Liver (tissue), 9 donors: ENCODE results near the gene URAD. TPM values are rescaled to one million over a fixed set of nuclear protein-coding genes. Genes with fewer than 3 reads are reported as not detected.

ENCODE experiments used
- DNase-seq: peaks from one replicate; pipeline ENCODE4 v3.0.0-alpha.2; 2017; ENCODE audit warnings: low spot score
- H3K27ac ChIP-seq, 2 donors: one replicate each; pipeline ENCODE4 v1.7.0; 2013; ENCODE audit warnings: inconsistent platforms in 2 of 2, low read length in 2 of 2, control low read depth in 1 of 2, low read depth in 1 of 2, mild to moderate bottlenecking in 1 of 2
- H3K27me3 ChIP-seq, 4 donors: one replicate each; pipeline versions ENCODE4 v1.6.1 to v1.7.0; 2013; ENCODE audit warnings: low read length in 3 of 4, inconsistent platforms in 1 of 4, mild to moderate bottlenecking in 1 of 4, moderate library complexity in 1 of 4; ENCODE audit not compliant: control insufficient read depth in 4 of 4, insufficient read depth in 4 of 4
- H3K36me3 ChIP-seq, 4 donors: one replicate each; pipeline versions ENCODE4 v1.6.1 to v1.7.0; 2013; ENCODE audit warnings: low read length in 3 of 4, mild to moderate bottlenecking in 3 of 4, low read depth in 1 of 4, moderate library complexity in 1 of 4; ENCODE audit not compliant: control insufficient read depth in 4 of 4, insufficient read depth in 3 of 4
- H3K4me1 ChIP-seq, 4 donors: one replicate each; pipeline versions ENCODE4 v1.6.1 to v1.7.0; 2013; ENCODE audit warnings: low read length in 3 of 4, mild to moderate bottlenecking in 3 of 4, moderate library complexity in 1 of 4; ENCODE audit not compliant: control insufficient read depth in 4 of 4, insufficient read depth in 4 of 4
- H3K4me3 ChIP-seq, 3 donors: one replicate each; pipeline versions ENCODE4 v1.6.1 to v1.7.0; 2013; ENCODE audit warnings: low read length in 3 of 3, control low read depth in 1 of 3, low read depth in 1 of 3, mild to moderate bottlenecking in 1 of 3
- H3K9ac ChIP-seq, 2 donors: one replicate each; pipeline ENCODE4 v1.7.0; 2013; ENCODE audit warnings: low read length in 2 of 2, mild to moderate bottlenecking in 2 of 2, moderate library complexity in 2 of 2, control low read depth in 1 of 2, low read depth in 1 of 2
- H3K9me3 ChIP-seq, 4 donors: one replicate each; pipeline versions ENCODE4 v1.6.1 to v1.7.0; 2013; ENCODE audit warnings: low read length in 3 of 4; ENCODE audit not compliant: control insufficient read depth in 4 of 4
- ATF3 ChIP-seq: IDR thresholded peaks from 2 replicates; pipeline ENCODE4 v1.6.1; 2016; ENCODE audit warnings: antibody characterized with exemption
- CTCF ChIP-seq: fragments of 150-350 bp; IDR thresholded peaks from 2 replicates; pipeline ENCODE4 v1.5.1; 2017; ENCODE audit warnings: improper control_type of control experiment, low read depth, low read length; ENCODE audit not compliant: missing input control
- EGR1 ChIP-seq, 2 donors: IDR thresholded peaks; 2 replicates each; pipeline ENCODE4 v1.6.1; 2016 to 2018; ENCODE audit warnings: antibody characterized with exemption in 2 of 2, low read depth in 2 of 2
- FOXA1 ChIP-seq: IDR thresholded peaks from 2 replicates; pipeline ENCODE4 v1.6.1; 2016; ENCODE audit warnings: antibody characterized with exemption
- FOXA2 ChIP-seq: IDR thresholded peaks from 2 replicates; pipeline ENCODE4 v1.6.1; 2016; ENCODE audit warnings: antibody characterized with exemption
- GABPA ChIP-seq, 2 donors: IDR thresholded peaks in 1 of 2; conservative IDR thresholded peaks in 1 of 2; 2 replicates each; pipeline ENCODE4 v1.6.1; 2016; ENCODE audit warnings: antibody characterized with exemption in 2 of 2, mild to moderate bottlenecking in 1 of 2, moderate library complexity in 1 of 2
- HNF4A ChIP-seq, 2 donors: conservative IDR thresholded peaks; 2 replicates each; pipeline ENCODE4 v1.6.1; 2016; ENCODE audit warnings: antibody characterized with exemption in 2 of 2, mild to moderate bottlenecking in 2 of 2
- HNF4G ChIP-seq: IDR thresholded peaks from 2 replicates; pipeline ENCODE4 v1.6.1; 2016; ENCODE audit warnings: antibody characterized with exemption
- JUND ChIP-seq, 2 donors: IDR thresholded peaks; 2 replicates each; pipeline ENCODE4 v1.6.1; 2016; ENCODE audit warnings: antibody characterized with exemption in 2 of 2
- RAD21 ChIP-seq, 2 donors: IDR thresholded peaks; 2 replicates each; pipeline ENCODE4 v1.6.1; 2016; ENCODE audit warnings: antibody characterized with exemption in 2 of 2, mild to moderate bottlenecking in 2 of 2
- RXRA ChIP-seq, 2 donors: IDR thresholded peaks; 2 replicates each; pipeline ENCODE4 v1.6.1; 2017 to 2018; ENCODE audit warnings: antibody characterized with exemption in 2 of 2, mild to moderate bottlenecking in 1 of 2
- SP1 ChIP-seq: IDR thresholded peaks from 2 replicates; pipeline ENCODE4 v1.6.1; 2018; ENCODE audit warnings: antibody characterized with exemption, mild to moderate bottlenecking
- TAF1 ChIP-seq: conservative IDR thresholded peaks from 2 replicates; pipeline ENCODE4 v1.6.1; 2016; ENCODE audit warnings: antibody characterized with exemption, mild to moderate bottlenecking
- WGBS: extraction: QIAGEN DNeasy Blood & Tissue Kit; methylation state at CpG from one replicate; pipeline ENCODE4 v1.1.7; 2013; 5-methylcytosine and 5-hydroxymethylcytosine counted together
- polyA plus RNA-seq, 2 donors: library from polyadenylated mRNA; stranded (reverse) in 1 of 2; unstranded in 1 of 2; fragments of 200-250 nt in 1 of 2; fragments of >200 nt in 1 of 2; fragmentation: Nextera tagmentation in 1 of 2; extraction: Ambion mirVana in 1 of 2; gene quantifications; one replicate each; pipeline versions ENCODE4 v1.2.1 to v1.2.3, GENCODE V29; 2013 to 2015
- total RNA-seq, 2 donors: library from RNA; depleted of rRNA; stranded (reverse); fragments of >200 nt; gene quantifications; one replicate each; pipeline ENCODE4 v1.2.3, GENCODE V29; 2014
- TF ChIP-seq, protein P1 (sequence below): IDR thresholded peaks from 2 replicates; pipeline ENCODE4 v1.6.1; 2016; ENCODE audit warnings: antibody characterized with exemption, mild to moderate bottlenecking
- TF ChIP-seq, protein P2 (sequence below): IDR thresholded peaks from 2 replicates; pipeline ENCODE4 v1.6.1; 2016; ENCODE audit warnings: antibody characterized with exemption
- TF ChIP-seq, protein P3 (sequence below): IDR thresholded peaks from 2 replicates; pipeline ENCODE4 v1.6.1; 2016; ENCODE audit warnings: antibody characterized with exemption
- donor health status: healthy.
- donor health status: healthy.
- donor health status: healthy.
- donor health status: healthy.
- donor health status: healthy.

Gene URAD
- total and polyA plus RNA-seq, 4 donors = not detected

DNA sequence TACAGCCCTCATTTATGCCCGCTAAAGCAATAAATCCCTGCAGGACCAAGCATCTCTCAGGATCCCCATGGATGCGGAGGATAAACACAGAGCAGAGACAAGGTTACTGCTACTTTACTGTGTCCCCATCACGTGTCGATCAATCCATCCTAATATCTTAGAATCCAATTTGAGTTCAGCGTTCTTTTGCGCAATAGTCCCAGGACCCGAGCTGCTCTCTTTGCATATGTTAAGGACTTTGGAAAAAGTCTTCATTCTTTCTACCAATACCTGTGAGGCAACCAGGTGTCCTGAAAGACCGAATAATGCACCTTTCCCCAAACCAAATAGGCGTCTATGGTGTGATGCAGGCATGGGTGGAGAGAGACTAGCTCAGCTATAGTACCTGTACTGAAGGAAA, 38.0 kb upstream of the URAD start:
- Histone ChIP-seq H3K36me3 (no peaks in the 10 kb centered on the region), H3K4me1 (peaks cover 0 to 7% (median 5%) of the 10 kb centered on the region in 4 donors), H3K27ac (no peak overlapping the region), H3K9ac (no peak overlapping the region), H3K9me3 (no peaks in the 10 kb centered on the region), H3K4me3 (no peak overlapping the region), H3K27me3 (no peaks in the 10 kb centered on the region)
- 85% methylated on average over 9 of the region's 9 CpGs for WGBS
- no peak for TF ChIP-seq RXRA (IDR thresholded peaks at IDR 0.05)
- TF ChIP-seq, protein P1, sequence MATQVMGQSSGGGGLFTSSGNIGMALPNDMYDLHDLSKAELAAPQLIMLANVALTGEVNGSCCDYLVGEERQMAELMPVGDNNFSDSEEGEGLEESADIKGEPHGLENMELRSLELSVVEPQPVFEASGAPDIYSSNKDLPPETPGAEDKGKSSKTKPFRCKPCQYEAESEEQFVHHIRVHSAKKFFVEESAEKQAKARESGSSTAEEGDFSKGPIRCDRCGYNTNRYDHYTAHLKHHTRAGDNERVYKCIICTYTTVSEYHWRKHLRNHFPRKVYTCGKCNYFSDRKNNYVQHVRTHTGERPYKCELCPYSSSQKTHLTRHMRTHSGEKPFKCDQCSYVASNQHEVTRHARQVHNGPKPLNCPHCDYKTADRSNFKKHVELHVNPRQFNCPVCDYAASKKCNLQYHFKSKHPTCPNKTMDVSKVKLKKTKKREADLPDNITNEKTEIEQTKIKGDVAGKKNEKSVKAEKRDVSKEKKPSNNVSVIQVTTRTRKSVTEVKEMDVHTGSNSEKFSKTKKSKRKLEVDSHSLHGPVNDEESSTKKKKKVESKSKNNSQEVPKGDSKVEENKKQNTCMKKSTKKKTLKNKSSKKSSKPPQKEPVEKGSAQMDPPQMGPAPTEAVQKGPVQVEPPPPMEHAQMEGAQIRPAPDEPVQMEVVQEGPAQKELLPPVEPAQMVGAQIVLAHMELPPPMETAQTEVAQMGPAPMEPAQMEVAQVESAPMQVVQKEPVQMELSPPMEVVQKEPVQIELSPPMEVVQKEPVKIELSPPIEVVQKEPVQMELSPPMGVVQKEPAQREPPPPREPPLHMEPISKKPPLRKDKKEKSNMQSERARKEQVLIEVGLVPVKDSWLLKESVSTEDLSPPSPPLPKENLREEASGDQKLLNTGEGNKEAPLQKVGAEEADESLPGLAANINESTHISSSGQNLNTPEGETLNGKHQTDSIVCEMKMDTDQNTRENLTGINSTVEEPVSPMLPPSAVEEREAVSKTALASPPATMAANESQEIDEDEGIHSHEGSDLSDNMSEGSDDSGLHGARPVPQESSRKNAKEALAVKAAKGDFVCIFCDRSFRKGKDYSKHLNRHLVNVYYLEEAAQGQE = no peak
- DNase-seq = no peak

DNA sequence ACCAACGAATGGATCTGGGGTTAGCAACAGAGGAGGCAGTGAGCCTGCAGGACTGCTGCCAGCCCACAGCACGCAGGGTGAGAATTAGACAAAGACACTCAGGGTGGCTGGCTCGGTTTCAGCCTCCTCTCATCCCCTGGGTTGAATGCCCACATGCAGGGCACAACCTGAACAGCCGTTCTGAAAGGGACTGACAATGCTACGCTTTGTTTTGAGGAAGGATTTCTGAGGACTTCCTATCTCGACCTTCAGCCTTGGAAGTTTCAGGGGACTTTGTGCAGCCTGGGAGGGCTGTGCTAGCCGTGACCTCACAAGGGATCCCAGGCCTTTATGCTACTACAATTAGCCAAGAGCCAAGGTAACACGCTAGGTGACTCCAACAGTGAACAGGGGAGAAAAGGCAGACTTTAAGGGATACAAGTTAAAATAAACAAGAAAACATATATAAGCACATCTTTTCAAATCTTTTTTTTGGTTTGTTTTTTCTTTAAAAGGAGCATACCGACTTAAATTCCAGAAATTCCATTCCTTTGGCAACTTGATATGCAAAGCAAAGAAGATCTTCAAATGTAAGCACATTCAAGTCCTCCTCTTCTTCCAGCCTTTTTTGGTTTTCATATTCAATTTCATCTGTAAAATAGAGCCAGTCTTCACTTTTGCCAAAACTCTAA, 34.5 kb upstream of the URAD start:
- Histone ChIP-seq H3K27ac (no peak overlapping the region), H3K9ac (no peak overlapping the region), H3K9me3 (no peaks in the 10 kb centered on the region), H3K36me3 (no peaks in the 10 kb centered on the region), H3K4me1 (peaks cover 0 to 7% (median 5%) of the 10 kb centered on the region in 4 donors), H3K27me3 (no peaks in the 10 kb centered on the region), H3K4me3 (no peak overlapping the region)
- no peak for TF ChIP-seq HNF4A (conservative IDR thresholded peaks at IDR 0.05)
- TF ChIP-seq SP1 = no peak
- no peak for TF ChIP-seq TAF1
- TF ChIP-seq JUND (IDR thresholded peaks at IDR 0.05) = no peak
- TF ChIP-seq, protein P2, sequence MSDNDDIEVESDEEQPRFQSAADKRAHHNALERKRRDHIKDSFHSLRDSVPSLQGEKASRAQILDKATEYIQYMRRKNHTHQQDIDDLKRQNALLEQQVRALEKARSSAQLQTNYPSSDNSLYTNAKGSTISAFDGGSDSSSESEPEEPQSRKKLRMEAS = no peak
- no peak for TF ChIP-seq FOXA2
- TF ChIP-seq HNF4G = no peak
- no peak for TF ChIP-seq ATF3
- TF ChIP-seq, protein P3, sequence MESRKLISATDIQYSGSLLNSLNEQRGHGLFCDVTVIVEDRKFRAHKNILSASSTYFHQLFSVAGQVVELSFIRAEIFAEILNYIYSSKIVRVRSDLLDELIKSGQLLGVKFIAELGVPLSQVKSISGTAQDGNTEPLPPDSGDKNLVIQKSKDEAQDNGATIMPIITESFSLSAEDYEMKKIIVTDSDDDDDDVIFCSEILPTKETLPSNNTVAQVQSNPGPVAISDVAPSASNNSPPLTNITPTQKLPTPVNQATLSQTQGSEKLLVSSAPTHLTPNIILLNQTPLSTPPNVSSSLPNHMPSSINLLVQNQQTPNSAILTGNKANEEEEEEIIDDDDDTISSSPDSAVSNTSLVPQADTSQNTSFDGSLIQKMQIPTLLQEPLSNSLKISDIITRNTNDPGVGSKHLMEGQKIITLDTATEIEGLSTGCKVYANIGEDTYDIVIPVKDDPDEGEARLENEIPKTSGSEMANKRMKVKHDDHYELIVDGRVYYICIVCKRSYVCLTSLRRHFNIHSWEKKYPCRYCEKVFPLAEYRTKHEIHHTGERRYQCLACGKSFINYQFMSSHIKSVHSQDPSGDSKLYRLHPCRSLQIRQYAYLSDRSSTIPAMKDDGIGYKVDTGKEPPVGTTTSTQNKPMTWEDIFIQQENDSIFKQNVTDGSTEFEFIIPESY = no peak
- TF ChIP-seq GABPA (IDR thresholded peaks at IDR 0.05 in 1 of 2, conservative IDR thresholded peaks at IDR 0.05 in 1 of 2) = no peak
- no peak for TF ChIP-seq RXRA (IDR thresholded peaks at IDR 0.05)
- TF ChIP-seq, protein P1 = no peak
- no peak for TF ChIP-seq EGR1 (IDR thresholded peaks at IDR 0.05; ENCODE audit: low read depth in 2 of 2)
- TF ChIP-seq RAD21 (IDR thresholded peaks at IDR 0.05) = no peak
- TF ChIP-seq CTCF = no peak
- no peak for TF ChIP-seq FOXA1
- WGBS = 73% methylated on average over 9 of the region's 9 CpGs
- no peak for DNase-seq
